ENCODE measurements around the gene RASD2.

- TF ChIP-seq CTCF (IDR thresholded peaks at IDR 0.05; ENCODE audit: low read depth, low read length): no peak
- no peak for TF ChIP-seq POLR2A (IDR thresholded peaks at IDR 0.05; ENCODE audit: extremely low read depth, insufficient read length)
- TF ChIP-seq MYC (IDR thresholded peaks at IDR 0.05; ENCODE audit: low read depth, low read length): no peak
These were observed 18.1 kb upstream of the RASD2 start for GRCh38 chr22:35522225-35523149.

Data from NB4 (cell line).